ENCODE measurements around the gene POM121C.
"Not testable (repeated sequence)": the region's sequence is repeated elsewhere in the genome, so short reads cannot be mapped to it uniquely, and the experiment has no call there.

DNA sequence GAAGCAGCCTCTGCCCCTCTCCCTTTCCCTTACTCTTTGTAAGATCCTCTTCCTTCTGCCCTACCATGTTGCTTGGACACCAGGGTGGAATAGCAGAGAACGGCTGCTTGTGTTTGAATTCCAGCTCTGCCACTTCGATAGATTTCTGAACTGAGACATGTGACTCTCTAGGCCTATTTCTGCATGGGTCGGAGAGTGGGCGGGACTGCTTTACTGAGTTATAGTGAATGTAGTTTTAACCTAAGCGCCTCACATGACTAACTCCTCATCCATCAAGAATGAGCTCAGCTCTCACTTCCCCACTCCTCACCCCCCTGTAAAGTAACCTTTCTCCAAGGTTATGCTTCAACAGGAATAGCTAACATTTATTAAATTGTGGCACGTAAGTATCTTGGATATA, 71.9 kb downstream of the POM121C start:
- TF ChIP-seq, protein P1, sequence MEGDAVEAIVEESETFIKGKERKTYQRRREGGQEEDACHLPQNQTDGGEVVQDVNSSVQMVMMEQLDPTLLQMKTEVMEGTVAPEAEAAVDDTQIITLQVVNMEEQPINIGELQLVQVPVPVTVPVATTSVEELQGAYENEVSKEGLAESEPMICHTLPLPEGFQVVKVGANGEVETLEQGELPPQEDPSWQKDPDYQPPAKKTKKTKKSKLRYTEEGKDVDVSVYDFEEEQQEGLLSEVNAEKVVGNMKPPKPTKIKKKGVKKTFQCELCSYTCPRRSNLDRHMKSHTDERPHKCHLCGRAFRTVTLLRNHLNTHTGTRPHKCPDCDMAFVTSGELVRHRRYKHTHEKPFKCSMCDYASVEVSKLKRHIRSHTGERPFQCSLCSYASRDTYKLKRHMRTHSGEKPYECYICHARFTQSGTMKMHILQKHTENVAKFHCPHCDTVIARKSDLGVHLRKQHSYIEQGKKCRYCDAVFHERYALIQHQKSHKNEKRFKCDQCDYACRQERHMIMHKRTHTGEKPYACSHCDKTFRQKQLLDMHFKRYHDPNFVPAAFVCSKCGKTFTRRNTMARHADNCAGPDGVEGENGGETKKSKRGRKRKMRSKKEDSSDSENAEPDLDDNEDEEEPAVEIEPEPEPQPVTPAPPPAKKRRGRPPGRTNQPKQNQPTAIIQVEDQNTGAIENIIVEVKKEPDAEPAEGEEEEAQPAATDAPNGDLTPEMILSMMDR (IDR thresholded peaks at IDR 0.05): not testable (repeated sequence)
- not testable (repeated sequence) for TF ChIP-seq JUND (IDR thresholded peaks at IDR 0.05); ELF1 (IDR thresholded peaks at IDR 0.05); EP300 (IDR thresholded peaks at IDR 0.05; ENCODE audit: borderline replicate concordance in 1 of 2, low read depth in 1 of 2, low read length in 1 of 2); TEAD4 (IDR thresholded peaks at IDR 0.05; ENCODE audit: borderline replicate concordance, insufficient read depth)
- TF ChIP-seq, protein P2, sequence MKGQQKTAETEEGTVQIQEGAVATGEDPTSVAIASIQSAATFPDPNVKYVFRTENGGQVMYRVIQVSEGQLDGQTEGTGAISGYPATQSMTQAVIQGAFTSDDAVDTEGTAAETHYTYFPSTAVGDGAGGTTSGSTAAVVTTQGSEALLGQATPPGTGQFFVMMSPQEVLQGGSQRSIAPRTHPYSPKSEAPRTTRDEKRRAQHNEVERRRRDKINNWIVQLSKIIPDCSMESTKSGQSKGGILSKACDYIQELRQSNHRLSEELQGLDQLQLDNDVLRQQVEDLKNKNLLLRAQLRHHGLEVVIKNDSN (IDR thresholded peaks at IDR 0.05; ENCODE audit: borderline replicate concordance, low read depth): not testable (repeated sequence)
- TF ChIP-seq, protein P3, sequence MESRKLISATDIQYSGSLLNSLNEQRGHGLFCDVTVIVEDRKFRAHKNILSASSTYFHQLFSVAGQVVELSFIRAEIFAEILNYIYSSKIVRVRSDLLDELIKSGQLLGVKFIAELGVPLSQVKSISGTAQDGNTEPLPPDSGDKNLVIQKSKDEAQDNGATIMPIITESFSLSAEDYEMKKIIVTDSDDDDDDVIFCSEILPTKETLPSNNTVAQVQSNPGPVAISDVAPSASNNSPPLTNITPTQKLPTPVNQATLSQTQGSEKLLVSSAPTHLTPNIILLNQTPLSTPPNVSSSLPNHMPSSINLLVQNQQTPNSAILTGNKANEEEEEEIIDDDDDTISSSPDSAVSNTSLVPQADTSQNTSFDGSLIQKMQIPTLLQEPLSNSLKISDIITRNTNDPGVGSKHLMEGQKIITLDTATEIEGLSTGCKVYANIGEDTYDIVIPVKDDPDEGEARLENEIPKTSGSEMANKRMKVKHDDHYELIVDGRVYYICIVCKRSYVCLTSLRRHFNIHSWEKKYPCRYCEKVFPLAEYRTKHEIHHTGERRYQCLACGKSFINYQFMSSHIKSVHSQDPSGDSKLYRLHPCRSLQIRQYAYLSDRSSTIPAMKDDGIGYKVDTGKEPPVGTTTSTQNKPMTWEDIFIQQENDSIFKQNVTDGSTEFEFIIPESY (IDR thresholded peaks at IDR 0.05; ENCODE audit: borderline replicate concordance, low read depth): not testable (repeated sequence)
